ENCODE results near the gene HSPB3.
"Not testable (repeated sequence)": the region's sequence is repeated elsewhere in the genome, so short reads cannot be mapped to it uniquely, and the experiment has no call there.

The HSPB3 gene

GRCh38 chr5:54457094-54457862 lies 1.8 kb downstream of the HSPB3 start:
- DNase-seq = no peak

GRCh38 chr5:54458221-54458620 lies 2.7 kb downstream of the HSPB3 start:
- DNase-seq = no peak

- DNase-seq = no peak
Observed at GRCh38 chr5:54460181-54460919, 4.9 kb downstream of the HSPB3 start.

DNA sequence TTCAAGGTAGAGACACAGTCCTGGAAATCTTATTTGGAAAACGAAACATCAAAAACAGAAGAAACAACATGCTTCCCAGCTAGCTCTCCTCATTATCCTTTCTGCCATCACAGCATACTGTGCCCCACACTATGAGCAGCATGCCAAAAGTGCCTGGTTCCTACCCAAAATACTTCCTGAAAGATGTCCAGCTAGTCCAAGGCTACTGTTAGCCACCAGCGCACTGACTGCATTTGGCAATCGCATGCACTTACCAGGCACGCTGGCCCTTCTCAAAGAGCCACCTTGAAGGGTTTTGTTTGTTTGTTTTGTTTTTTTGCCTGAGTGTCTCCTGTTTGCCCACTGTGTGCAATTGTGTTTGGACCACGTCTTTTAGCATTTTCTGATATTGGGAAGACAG lies 6.8 kb downstream of the HSPB3 start:
- no peak for DNase-seq

DNA sequence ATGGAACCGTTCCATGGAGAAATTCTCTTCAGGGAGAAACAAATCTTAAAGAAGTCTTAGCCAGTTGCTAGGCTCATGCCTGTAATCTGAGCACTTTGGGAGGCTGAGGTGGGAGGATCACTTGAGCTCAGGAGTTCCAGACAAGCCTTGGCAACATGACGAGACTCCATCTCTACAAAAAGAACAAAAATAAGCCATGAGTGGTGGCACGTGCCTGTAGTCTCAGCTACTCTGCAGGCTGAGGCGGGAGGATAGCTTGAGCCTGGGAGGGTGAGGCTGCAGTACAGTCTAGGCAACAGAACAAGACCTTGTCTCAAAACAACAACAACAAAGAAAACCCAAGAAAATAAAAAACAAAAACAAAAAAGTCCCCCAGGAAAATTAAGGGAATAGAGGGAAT lies 8.2 kb downstream of the HSPB3 start:
- no peak for DNase-seq

DNA sequence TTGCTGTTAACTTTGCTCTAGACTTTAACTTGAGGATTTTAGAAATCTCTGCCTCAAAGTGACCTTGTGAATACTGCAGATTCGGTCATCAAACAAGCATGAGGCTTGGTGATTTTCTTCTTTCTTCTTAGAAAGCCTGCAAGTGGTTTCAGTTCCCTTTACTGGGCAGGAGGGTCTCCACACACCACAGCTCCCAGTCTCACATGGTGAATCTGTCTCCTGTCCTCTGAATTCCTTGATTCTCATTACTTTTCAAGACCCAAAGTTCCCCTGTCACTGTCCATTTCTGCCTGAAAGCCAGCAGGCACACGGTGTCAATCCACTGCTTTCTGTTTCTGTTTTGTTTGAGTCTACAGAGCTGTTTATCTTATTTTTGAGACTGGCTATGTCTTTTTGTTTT lies 14.1 kb downstream of the HSPB3 start:
- DNase-seq = no peak

DNA sequence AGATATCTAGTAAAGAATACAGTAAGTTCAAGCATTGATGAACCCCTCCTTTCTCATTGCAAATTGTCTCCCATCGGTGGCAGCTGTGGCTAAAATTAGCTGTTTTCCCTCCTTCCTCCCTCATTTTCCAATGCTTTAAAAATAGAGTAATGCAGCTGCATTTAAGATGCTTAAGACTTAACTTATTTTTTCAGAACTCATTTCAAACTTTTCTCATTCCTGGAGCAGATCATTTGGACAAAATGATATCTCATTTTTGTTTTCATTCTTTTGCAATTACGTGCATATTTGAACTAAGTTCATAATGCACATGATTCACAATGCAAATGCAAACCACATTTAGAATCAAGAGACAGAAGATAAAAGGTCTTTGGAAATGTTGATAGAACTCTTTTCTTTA lies 14.6 kb downstream of the HSPB3 start:
- DNase-seq = no peak

- DNase-seq = no peak
Observed at GRCh38 chr5:54470677-54471076, 15.2 kb downstream of the HSPB3 start.

- no peak for DNase-seq
Observed at GRCh38 chr5:54471398-54471797, 15.9 kb downstream of the HSPB3 start.

DNA sequence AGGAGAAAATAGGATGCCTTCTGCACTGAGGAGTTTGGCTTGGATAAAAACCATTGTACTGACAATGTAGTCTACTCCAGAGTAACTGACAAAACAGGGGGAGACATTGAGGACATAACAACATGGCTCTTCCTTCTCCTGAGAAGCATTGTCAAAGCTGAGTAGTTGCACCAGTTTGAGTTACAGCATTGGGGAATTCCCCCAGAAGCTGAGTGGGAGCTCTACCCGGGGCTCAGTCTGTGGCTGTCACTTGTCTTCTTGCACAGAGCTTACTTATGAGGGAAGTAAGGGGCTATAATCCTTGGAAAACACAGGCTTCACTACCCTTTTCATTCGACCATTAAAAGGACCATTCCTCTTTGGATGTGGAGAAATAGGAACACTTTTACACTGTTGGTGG lies 21.2 kb downstream of the HSPB3 start:
- no peak for DNase-seq

DNA sequence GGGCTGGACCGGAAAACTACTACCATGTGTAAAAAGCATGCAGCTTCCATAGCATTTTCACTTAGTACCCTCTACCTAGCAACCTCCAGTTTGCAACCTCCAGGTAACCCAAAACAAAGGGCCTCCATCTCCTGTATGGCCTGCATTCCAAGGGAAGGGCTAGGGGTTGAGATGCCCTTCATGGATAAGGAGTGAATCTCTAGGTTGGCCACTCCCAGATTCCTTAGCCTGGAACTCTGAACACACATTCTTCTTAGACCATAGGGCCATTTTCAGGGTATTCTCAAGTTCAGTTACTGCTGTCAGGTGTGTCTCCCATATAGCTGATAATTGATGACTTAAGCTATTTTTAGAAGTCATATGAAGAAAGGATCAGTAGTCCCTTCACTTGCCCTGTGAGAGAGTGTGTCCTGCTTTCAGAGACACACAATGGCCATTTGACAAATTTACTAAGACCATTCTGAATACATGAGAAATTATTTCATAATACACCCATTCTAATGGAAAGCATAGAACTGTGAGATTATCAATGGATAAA lies 22.5 kb downstream of the HSPB3 start:
- DNase-seq = no peak

- DNase-seq = no peak
Observed at GRCh38 chr5:54480296-54480695, 24.8 kb downstream of the HSPB3 start.

- no peak for DNase-seq
Observed at GRCh38 chr5:54484219-54484894, 28.9 kb downstream of the HSPB3 start.

GRCh38 chr5:54485659-54486058 lies 30.2 kb downstream of the HSPB3 start:
- DNase-seq = not testable (repeated sequence)

- not testable (repeated sequence) for DNase-seq
Observed at GRCh38 chr5:54489648-54489979, 34.1 kb downstream of the HSPB3 start.

GRCh38 chr5:54491326-54491725 lies 35.8 kb downstream of the HSPB3 start:
- DNase-seq = no peak

GRCh38 chr5:54492178-54492577 lies 36.7 kb downstream of the HSPB3 start:
- DNase-seq = no peak

- no peak for DNase-seq
Observed at GRCh38 chr5:54495027-54495426, 39.5 kb downstream of the HSPB3 start.

Data from NCI-H1436 (cell line).